GM23338 (cell line): ENCODE results near the gene ARFGAP2. TPM values are rescaled to one million over a fixed set of nuclear protein-coding genes. Genes with fewer than 3 reads are reported as not detected.

ENCODE experiments used
- ATAC-seq: fragments of 200-7000 bp; cut with Tn5 transposase; 3 replicates; pipeline ENCODE4 v1.9.1; 2020
- DNase-seq: peaks from one replicate; pipeline ENCODE4 v3.0.0-alpha.2; 2015; ENCODE audit warnings: low spot score
- H2AFZ ChIP-seq: fragments of 200-600 bp; sonication (generic); 2 replicates; pipeline ENCODE4 v1.8.0; 2016; ENCODE audit warnings: antibody characterized with exemption, mild to moderate bottlenecking, moderate library complexity
- H3F3A ChIP-seq: fragments of 200-600 bp; sonication (generic); replicated peaks from 2 replicates; pipeline ENCODE4 v1.8.0; 2017; ENCODE audit warnings: antibody characterized with exemption, mixed run types, low read depth
- H3K27ac ChIP-seq: fragments of 200-600 bp; sonication (generic); 2 replicates; pipeline ENCODE4 v1.6.1; 2016; ENCODE audit warnings: low read depth
- H3K27me3 ChIP-seq: fragments of 200-600 bp; sonication (generic); 2 replicates; pipeline ENCODE4 v1.8.0; 2016; ENCODE audit warnings: mild to moderate bottlenecking, mixed run types, moderate library complexity; ENCODE audit not compliant: insufficient read depth
- H3K36me3 ChIP-seq: fragments of 200-600 bp; sonication (generic); 2 replicates; pipeline ENCODE4 v1.8.0; 2016; ENCODE audit warnings: mild to moderate bottlenecking; ENCODE audit not compliant: insufficient read depth
- H3K4me1 ChIP-seq: fragments of 200-600 bp; sonication (generic); 2 replicates; pipeline ENCODE4 v1.8.0; 2016; ENCODE audit warnings: mild to moderate bottlenecking, moderate library complexity; ENCODE audit not compliant: insufficient read depth
- H3K4me2 ChIP-seq: fragments of 200-600 bp; sonication (generic); 2 replicates; pipeline ENCODE4 v1.7.1; 2017; ENCODE audit warnings: mixed run types
- H3K4me3 ChIP-seq: fragments of 200-600 bp; sonication (generic); 2 replicates; pipeline ENCODE4 v1.6.1; 2016; ENCODE audit warnings: mixed run types
- H3K79me2 ChIP-seq: fragments of 200-600 bp; sonication (generic); replicated peaks from 2 replicates; pipeline ENCODE4 v1.8.0; 2017; ENCODE audit warnings: mild to moderate bottlenecking; ENCODE audit not compliant: insufficient read depth
- H3K9me2 ChIP-seq: fragments of 200-600 bp; sonication (generic); 2 replicates; pipeline ENCODE4 v1.8.0; 2017; ENCODE audit not compliant: insufficient read depth
- H4K20me1 ChIP-seq: fragments of 200-600 bp; sonication (generic); replicated peaks from 2 replicates; pipeline ENCODE4 v1.8.0; 2017; ENCODE audit warnings: mild to moderate bottlenecking; ENCODE audit not compliant: insufficient read depth
- H3K27ac Mint-ChIP-seq: 2 replicates; pipeline ENCODE4 v1.8.0; 2020; ENCODE audit warnings: inconsistent platforms, mild to moderate bottlenecking, moderate library complexity, mixed read lengths
- H3K27me3 Mint-ChIP-seq: 3 replicates; pipeline ENCODE4 v1.8.0; 2022; ENCODE audit warnings: low read depth, mild to moderate bottlenecking, moderate library complexity, mixed read lengths, inconsistent platforms; ENCODE audit not compliant: insufficient read depth, poor library complexity
- H3K36me3 Mint-ChIP-seq: 3 replicates; pipeline ENCODE4 v1.8.0; 2021; ENCODE audit warnings: low read depth, mild to moderate bottlenecking, inconsistent platforms, moderate library complexity, mixed read lengths
- H3K4me1 Mint-ChIP-seq: 3 replicates; pipeline ENCODE4 v1.8.0; 2020; ENCODE audit warnings: mild to moderate bottlenecking, inconsistent platforms, mixed read lengths
- H3K4me3 Mint-ChIP-seq: 3 replicates; pipeline ENCODE4 v1.8.0; 2021; ENCODE audit warnings: moderate library complexity, mild to moderate bottlenecking, inconsistent platforms, mixed read lengths
- H3K9me3 Mint-ChIP-seq: 3 replicates; pipeline ENCODE4 v1.8.0; 2020; ENCODE audit warnings: moderate library complexity, mild to moderate bottlenecking, inconsistent platforms, mixed read lengths
- CREB1 ChIP-seq: fragments of 250-450 bp; sonication (Bioruptor Pico); IDR thresholded peaks from 2 replicates; pipeline ENCODE4 v1.5.0; 2020; ENCODE audit warnings: low read depth, mild to moderate bottlenecking, moderate library complexity
- CTCF ChIP-seq, 2 experiments: fragments of 200-600 bp in 1 of 2; sonication (generic) in 1 of 2; conservative IDR thresholded peaks; 2 replicates each; pipeline versions ENCODE4 v1.5.1 to v1.6.1; 2016 to 2017; ENCODE audit warnings: antibody characterized with exemption in 2 of 2, low read depth in 2 of 2, mild to moderate bottlenecking in 2 of 2, moderate library complexity in 1 of 2
- ETS1 ChIP-seq: IDR thresholded peaks from 2 replicates; pipeline ENCODE4 v1.6.1; 2016; ENCODE audit warnings: antibody characterized with exemption
- EZH2 ChIP-seq: fragments of 200-600 bp; sonication (generic); IDR thresholded peaks from one replicate; pipeline ENCODE4 v1.8.0; 2017; ENCODE audit warnings: antibody characterized with exemption, mild to moderate bottlenecking, low read depth; ENCODE audit not compliant: unreplicated experiment
- EZH2phosphoT487 ChIP-seq: fragments of 200-600 bp; sonication (generic); IDR thresholded peaks from one replicate; pipeline ENCODE4 v1.8.1; 2018; ENCODE audit warnings: antibody characterized with exemption; ENCODE audit not compliant: unreplicated experiment
- JUNB ChIP-seq: IDR thresholded peaks from one replicate; pipeline ENCODE4 v1.6.1; 2016; ENCODE audit warnings: antibody characterized with exemption; ENCODE audit not compliant: unreplicated experiment
- NANOG ChIP-seq: IDR thresholded peaks from 2 replicates; pipeline ENCODE4 v1.6.1; 2016; ENCODE audit warnings: antibody characterized with exemption, borderline replicate concordance
- POLR2AphosphoS5 ChIP-seq: IDR thresholded peaks from 2 replicates; pipeline ENCODE4 v1.6.1; 2016; ENCODE audit warnings: antibody characterized with exemption, low read depth
- REST ChIP-seq: IDR thresholded peaks from one replicate; pipeline ENCODE4 v1.6.1; 2018; ENCODE audit warnings: antibody characterized with exemption; ENCODE audit not compliant: unreplicated experiment
- STAT1 ChIP-seq: IDR thresholded peaks from one replicate; pipeline ENCODE4 v1.6.1; 2016; ENCODE audit warnings: antibody characterized with exemption; ENCODE audit not compliant: unreplicated experiment
- ZNF114 ChIP-seq: fragments of 250-450 bp; sonication (Bioruptor Pico); IDR thresholded peaks from 2 replicates; pipeline ENCODE4 v1.5.0; 2020; ENCODE audit warnings: mild to moderate bottlenecking, moderate library complexity
- ZNF331 ChIP-seq: fragments of 250-450 bp; sonication (Bioruptor Pico); IDR thresholded peaks from 2 replicates; pipeline ENCODE4 v1.5.0; 2020; ENCODE audit warnings: low read depth, mild to moderate bottlenecking, moderate library complexity
- ZNF462 ChIP-seq: fragments of 250-450 bp; sonication (Bioruptor Pico); IDR thresholded peaks from 2 replicates; pipeline ENCODE4 v1.5.0; 2020; ENCODE audit warnings: mild to moderate bottlenecking, moderate library complexity
- polyA plus RNA-seq: library from polyadenylated mRNA; unstranded; fragments of >200 nt; fragmentation: Nextera tagmentation; extraction: Ambion mirVana; gene quantifications from 2 replicates; pipeline ENCODE4 v1.2.1, GENCODE V29; 2016
- total RNA-seq: library from RNA; depleted of rRNA; stranded (reverse); fragments of >200 nt; shearing (Covaris generic); gene quantifications from 2 replicates; pipeline ENCODE4 v1.2.3, GENCODE V29; 2014

ARFGAP2 gene
- total and polyA plus RNA-seq, 2 experiments from 2014 or later: 25.6 to 122 TPM

GRCh38 chr11:47181271-47181670, 4.6 kb upstream of the ARFGAP2 start:
- Mint-ChIP-seq H3K27me3 (peaks cover 16% of the 10 kb centered on the region), H3K9me3 (no peaks in the 10 kb centered on the region), H3K4me3 (no peak overlapping the region), H3K27ac (no peak overlapping the region), H3K36me3 (peaks cover 9% of the 10 kb centered on the region; the same call in 1 of the 3 replicates), H3K4me1 (peaks cover 19% of the 10 kb centered on the region)
- Histone ChIP-seq H3F3A (peaks cover 22% of the 10 kb centered on the region), H3K4me2 (no peak overlapping the region), H2AFZ (no peak overlapping the region), H3K36me3 (no peaks in the 10 kb centered on the region), H3K79me2 (peaks cover 26% of the 10 kb centered on the region), H3K27ac (no peak overlapping the region), H3K4me3 (no peak overlapping the region), H3K9me2 (no peaks in the 10 kb centered on the region), H3K4me1 (peaks cover 8% of the 10 kb centered on the region), H3K27me3 (no peaks in the 10 kb centered on the region), H4K20me1 (no peaks in the 10 kb centered on the region; the same call in 1 of the 2 replicates)
- DNase-seq (no peak), ATAC-seq (no peak)
- TF ChIP-seq POLR2AphosphoS5: no peak
- no peak for TF ChIP-seq NANOG
- no peak for TF ChIP-seq STAT1
- TF ChIP-seq ZNF462: no peak
- no peak for TF ChIP-seq EZH2
- TF ChIP-seq ZNF114 (CRISPR knock-in tag): no peak
- no peak for TF ChIP-seq REST
- no peak for TF ChIP-seq JUNB
- TF ChIP-seq CTCF (conservative IDR thresholded peaks at IDR 0.05; ENCODE audit: low read depth in 2 of 2): no peak
- no peak for TF ChIP-seq CREB1 (CRISPR knock-in tag)
- TF ChIP-seq ETS1: no peak
- TF ChIP-seq EZH2phosphoT487: no peak
- TF ChIP-seq ZNF331 (CRISPR knock-in tag): no peak
